Measurements from ENCODE around the gene SARM1. TPM values are rescaled to one million over a fixed set of nuclear protein-coding genes. Genes with fewer than 3 reads are reported as not detected.

The SARM1 gene
- total and polyA plus RNA-seq, 2 of the 13 experiments (the other 11 are each of a cell fraction or from before 2014, with no cell fraction given), result 0.73 to 0.86 TPM

DNA sequence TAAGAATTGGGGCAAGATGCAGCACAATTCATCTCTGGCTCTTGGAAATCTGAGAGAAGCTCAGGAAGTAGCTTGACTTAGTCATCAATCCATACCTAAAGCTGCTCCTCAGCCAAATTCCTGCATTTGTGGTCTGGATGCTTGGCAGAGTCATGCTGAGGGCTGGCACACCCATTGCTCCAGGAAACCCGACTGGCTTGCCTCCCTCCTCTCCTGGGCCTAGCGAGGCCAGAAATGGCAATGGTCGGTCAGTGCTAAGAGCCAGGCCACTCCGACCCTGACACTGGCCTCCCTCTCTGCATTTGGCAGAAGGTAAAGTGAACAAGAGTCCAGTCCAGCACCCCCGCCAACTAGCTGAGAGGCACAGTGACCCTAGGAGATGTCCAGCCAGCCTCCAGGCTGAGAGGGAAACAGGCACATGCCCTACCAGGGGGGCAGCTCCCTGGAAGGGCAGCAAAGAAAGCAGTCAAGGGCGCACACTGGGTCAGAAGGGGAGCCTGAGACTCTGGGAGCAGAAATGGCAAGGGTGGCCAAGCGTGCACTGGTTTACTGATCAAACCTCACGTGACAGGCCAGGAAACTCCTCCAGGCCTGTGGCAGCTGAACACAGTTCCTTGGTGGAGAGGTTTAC, 24.1 kb upstream of the SARM1 start (continued):
- TF ChIP-seq, protein P1, sequence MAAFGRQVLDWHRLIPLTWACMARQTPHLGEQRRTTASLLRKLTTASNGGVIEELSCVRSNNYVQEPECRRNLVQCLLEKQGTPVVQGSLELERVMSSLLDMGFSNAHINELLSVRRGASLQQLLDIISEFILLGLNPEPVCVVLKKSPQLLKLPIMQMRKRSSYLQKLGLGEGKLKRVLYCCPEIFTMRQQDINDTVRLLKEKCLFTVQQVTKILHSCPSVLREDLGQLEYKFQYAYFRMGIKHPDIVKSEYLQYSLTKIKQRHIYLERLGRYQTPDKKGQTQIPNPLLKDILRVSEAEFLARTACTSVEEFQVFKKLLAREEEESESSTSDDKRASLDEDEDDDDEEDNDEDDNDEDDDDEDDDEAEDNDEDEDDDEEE (CRISPR knock-in tag; IDR thresholded peaks at IDR 0.05), result no peak
- TF ChIP-seq NCOA1 (CRISPR knock-in tag; IDR thresholded peaks at IDR 0.05) (no peak), THYN1 (CRISPR knock-in tag; IDR thresholded peaks at IDR 0.05; ENCODE audit: borderline replicate concordance, low read depth) (no peak), ZSCAN30 (CRISPR knock-in tag; IDR thresholded peaks at IDR 0.05) (no peak), ZNF546 (CRISPR knock-in tag; conservative IDR thresholded peaks at IDR 0.05) (no peak), SOX6 (IDR thresholded peaks at IDR 0.05) (no peak), SOX6 (CRISPR knock-in tag; IDR thresholded peaks at IDR 0.05) (no peak), IKZF1 (IDR thresholded peaks at IDR 0.05) (no peak), IRF2 (CRISPR knock-in tag; IDR thresholded peaks at IDR 0.05) (no peak), ZNF225 (CRISPR knock-in tag; IDR thresholded peaks at IDR 0.05) (no peak), ZFP36L1 (CRISPR knock-in tag; IDR thresholded peaks at IDR 0.05) (0 out of 2 replicates have a peak, but pooled peaks have one; percentile 23), NR2F2 (IDR thresholded peaks at IDR 0.05; ENCODE audit: borderline replicate concordance, low read depth) (no peak), ZNF10 (CRISPR knock-in tag; IDR thresholded peaks at IDR 0.05; ENCODE audit: borderline replicate concordance, low read depth) (no peak), MED13 (CRISPR knock-in tag; IDR thresholded peaks at IDR 0.05) (no peak), NCOA2 (CRISPR knock-in tag; IDR thresholded peaks at IDR 0.05) (no peak), ZNF792 (CRISPR knock-in tag; IDR thresholded peaks at IDR 0.05) (no peak), ZNF782 (CRISPR knock-in tag; IDR thresholded peaks at IDR 0.05; ENCODE audit: borderline replicate concordance) (no peak), ZMYM4 (CRISPR knock-in tag; IDR thresholded peaks at IDR 0.05) (no peak), ZNF326 (CRISPR knock-in tag; IDR thresholded peaks at IDR 0.05; ENCODE audit: borderline replicate concordance) (no peak)
- TF ChIP-seq, protein P2, sequence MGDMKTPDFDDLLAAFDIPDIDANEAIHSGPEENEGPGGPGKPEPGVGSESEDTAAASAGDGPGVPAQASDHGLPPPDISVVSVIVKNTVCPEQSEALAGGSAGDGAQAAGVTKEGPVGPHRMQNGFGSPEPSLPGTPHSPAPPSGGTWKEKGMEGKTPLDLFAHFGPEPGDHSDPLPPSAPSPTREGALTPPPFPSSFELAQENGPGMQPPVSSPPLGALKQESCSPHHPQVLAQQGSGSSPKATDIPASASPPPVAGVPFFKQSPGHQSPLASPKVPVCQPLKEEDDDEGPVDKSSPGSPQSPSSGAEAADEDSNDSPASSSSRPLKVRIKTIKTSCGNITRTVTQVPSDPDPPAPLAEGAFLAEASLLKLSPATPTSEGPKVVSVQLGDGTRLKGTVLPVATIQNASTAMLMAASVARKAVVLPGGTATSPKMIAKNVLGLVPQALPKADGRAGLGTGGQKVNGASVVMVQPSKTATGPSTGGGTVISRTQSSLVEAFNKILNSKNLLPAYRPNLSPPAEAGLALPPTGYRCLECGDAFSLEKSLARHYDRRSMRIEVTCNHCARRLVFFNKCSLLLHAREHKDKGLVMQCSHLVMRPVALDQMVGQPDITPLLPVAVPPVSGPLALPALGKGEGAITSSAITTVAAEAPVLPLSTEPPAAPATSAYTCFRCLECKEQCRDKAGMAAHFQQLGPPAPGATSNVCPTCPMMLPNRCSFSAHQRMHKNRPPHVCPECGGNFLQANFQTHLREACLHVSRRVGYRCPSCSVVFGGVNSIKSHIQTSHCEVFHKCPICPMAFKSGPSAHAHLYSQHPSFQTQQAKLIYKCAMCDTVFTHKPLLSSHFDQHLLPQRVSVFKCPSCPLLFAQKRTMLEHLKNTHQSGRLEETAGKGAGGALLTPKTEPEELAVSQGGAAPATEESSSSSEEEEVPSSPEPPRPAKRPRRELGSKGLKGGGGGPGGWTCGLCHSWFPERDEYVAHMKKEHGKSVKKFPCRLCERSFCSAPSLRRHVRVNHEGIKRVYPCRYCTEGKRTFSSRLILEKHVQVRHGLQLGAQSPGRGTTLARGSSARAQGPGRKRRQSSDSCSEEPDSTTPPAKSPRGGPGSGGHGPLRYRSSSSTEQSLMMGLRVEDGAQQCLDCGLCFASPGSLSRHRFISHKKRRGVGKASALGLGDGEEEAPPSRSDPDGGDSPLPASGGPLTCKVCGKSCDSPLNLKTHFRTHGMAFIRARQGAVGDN (CRISPR knock-in tag; IDR thresholded peaks at IDR 0.05), result peak; percentile 59
- TF ChIP-seq, protein P3, sequence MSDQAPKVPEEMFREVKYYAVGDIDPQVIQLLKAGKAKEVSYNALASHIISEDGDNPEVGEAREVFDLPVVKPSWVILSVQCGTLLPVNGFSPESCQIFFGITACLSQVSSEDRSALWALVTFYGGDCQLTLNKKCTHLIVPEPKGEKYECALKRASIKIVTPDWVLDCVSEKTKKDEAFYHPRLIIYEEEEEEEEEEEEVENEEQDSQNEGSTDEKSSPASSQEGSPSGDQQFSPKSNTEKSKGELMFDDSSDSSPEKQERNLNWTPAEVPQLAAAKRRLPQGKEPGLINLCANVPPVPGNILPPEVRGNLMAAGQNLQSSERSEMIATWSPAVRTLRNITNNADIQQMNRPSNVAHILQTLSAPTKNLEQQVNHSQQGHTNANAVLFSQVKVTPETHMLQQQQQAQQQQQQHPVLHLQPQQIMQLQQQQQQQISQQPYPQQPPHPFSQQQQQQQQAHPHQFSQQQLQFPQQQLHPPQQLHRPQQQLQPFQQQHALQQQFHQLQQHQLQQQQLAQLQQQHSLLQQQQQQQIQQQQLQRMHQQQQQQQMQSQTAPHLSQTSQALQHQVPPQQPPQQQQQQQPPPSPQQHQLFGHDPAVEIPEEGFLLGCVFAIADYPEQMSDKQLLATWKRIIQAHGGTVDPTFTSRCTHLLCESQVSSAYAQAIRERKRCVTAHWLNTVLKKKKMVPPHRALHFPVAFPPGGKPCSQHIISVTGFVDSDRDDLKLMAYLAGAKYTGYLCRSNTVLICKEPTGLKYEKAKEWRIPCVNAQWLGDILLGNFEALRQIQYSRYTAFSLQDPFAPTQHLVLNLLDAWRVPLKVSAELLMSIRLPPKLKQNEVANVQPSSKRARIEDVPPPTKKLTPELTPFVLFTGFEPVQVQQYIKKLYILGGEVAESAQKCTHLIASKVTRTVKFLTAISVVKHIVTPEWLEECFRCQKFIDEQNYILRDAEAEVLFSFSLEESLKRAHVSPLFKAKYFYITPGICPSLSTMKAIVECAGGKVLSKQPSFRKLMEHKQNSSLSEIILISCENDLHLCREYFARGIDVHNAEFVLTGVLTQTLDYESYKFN (CRISPR knock-in tag; conservative IDR thresholded peaks at IDR 0.05), result no peak
- TF ChIP-seq, protein P4, sequence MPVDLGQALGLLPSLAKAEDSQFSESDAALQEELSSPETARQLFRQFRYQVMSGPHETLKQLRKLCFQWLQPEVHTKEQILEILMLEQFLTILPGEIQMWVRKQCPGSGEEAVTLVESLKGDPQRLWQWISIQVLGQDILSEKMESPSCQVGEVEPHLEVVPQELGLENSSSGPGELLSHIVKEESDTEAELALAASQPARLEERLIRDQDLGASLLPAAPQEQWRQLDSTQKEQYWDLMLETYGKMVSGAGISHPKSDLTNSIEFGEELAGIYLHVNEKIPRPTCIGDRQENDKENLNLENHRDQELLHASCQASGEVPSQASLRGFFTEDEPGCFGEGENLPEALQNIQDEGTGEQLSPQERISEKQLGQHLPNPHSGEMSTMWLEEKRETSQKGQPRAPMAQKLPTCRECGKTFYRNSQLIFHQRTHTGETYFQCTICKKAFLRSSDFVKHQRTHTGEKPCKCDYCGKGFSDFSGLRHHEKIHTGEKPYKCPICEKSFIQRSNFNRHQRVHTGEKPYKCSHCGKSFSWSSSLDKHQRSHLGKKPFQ (CRISPR knock-in tag; IDR thresholded peaks at IDR 0.05; ENCODE audit: insufficient replicate concordance), result no peak
